ENCODE data around the gene LMCD1.

GRCh38 chr3:8595695-8596115, 94.1 kb downstream of the LMCD1 start:
- TF ChIP-seq POLR2AphosphoS5 (IDR thresholded peaks at IDR 0.05; ENCODE audit: borderline replicate concordance, low read depth, low read length) (no peak), EZH2 (IDR thresholded peaks at IDR 0.05) (no peak)

Measured in SK-N-MC (cell line).